Mucosa of descending colon (tissue), 3 donors: Measurements from ENCODE around the gene PNMA8C. TPM values are rescaled to one million over a fixed set of nuclear protein-coding genes. Genes with fewer than 3 reads are reported as not detected.

Source experiments
- ATAC-seq: fragments of 200-7000 bp; cut with Tn5 transposase; one replicate; pipeline ENCODE4 v1.9.1; 2020; ENCODE audit warnings: mild to moderate bottlenecking, moderate library complexity
- DNase-seq, 3 donors: peaks; one replicate each; pipeline ENCODE4 v3.0.0-alpha.2; 2020
- H3K36me3 ChIP-seq: fragments of 200-600 bp; one replicate; pipeline ENCODE4 v1.8.0; 2021; ENCODE audit warnings: low read depth, mild to moderate bottlenecking
- H3K4me1 ChIP-seq: fragments of 200-600 bp; one replicate; pipeline ENCODE4 v1.8.0; 2021; ENCODE audit warnings: low read depth, mild to moderate bottlenecking
- H3K4me3 ChIP-seq: fragments of 200-600 bp; one replicate; pipeline ENCODE4 v1.8.0; 2021; ENCODE audit warnings: mild to moderate bottlenecking
- H3K9me3 ChIP-seq: fragments of 200-600 bp; one replicate; pipeline ENCODE4 v1.8.0; 2021; ENCODE audit warnings: mild to moderate bottlenecking
- CTCF ChIP-seq: fragments of 200-600 bp; IDR thresholded peaks from one replicate; pipeline ENCODE4 v1.8.0; 2022; ENCODE audit warnings: antibody characterized with exemption, mild to moderate bottlenecking
- intact Hi-C, 2 donors: fragments of 100-400 bp; cut with DNase I in 1 of 2; cut with micrococcal nuclease in 1 of 2; formaldehyde crosslinking; loops; one replicate each; pipeline versions ENCODE4 v1.11.0 to v1.11.1; 2022; cut with DNase I, micrococcal nuclease
- total RNA-seq, 3 donors: library from RNA; stranded (reverse); fragmentation: NEBNext Ultra II Directional in 2 of 3; extraction: Animal tissue kit (Norgen Biotek cat#: 25700) in 2 of 3; gene quantifications; one replicate each; pipeline versions ENCODE4 v1.2.1 to v1.2.4, GENCODE V29; 2021 to 2023
- donor health status: DM: no; HTN: no; CAD: no; lungs with moderate emphysema.
- donor health status: DM: no; HTN: no; CAD: no.
- donor health status: DM: no; HTN: yes; CAD: no.

The PNMA8C gene
- total RNA-seq, 3 donors from 2014 or later: 0.57 TPM; not detected in 2

GRCh38 chr19:46431824-46432223, 3.1 kb upstream of the PNMA8C start:
- intact Hi-C loops: no loop called here
- DNase-seq (no peak), ATAC-seq (no peak)
- no peaks in the 10 kb centered on the region for H3K36me3 ChIP-seq
- no peaks in the 10 kb centered on the region for H3K9me3 ChIP-seq
- peaks cover 3% of the 10 kb centered on the region for H3K4me1 ChIP-seq
- no peak for TF ChIP-seq CTCF
- no peak overlapping the region for H3K4me3 ChIP-seq

GRCh38 chr19:46429999-46430398, 1.3 kb upstream of the PNMA8C start:
- TF ChIP-seq CTCF: no peak

GRCh38 chr19:46427518-46428045, 1.2 kb downstream of the PNMA8C start:
- H3K4me3 ChIP-seq: no peak overlapping the region
- intact Hi-C loops: no loop called here
- H3K9me3 ChIP-seq: no peaks in the 10 kb centered on the region
- TF ChIP-seq CTCF: no peak
- H3K4me1 ChIP-seq: peaks cover 3% of the 10 kb centered on the region
- ATAC-seq (no peak), DNase-seq (no peak)
- H3K36me3 ChIP-seq: no peaks in the 10 kb centered on the region

More at GRCh38 chr19:46429999-46430398, 1.3 kb upstream of the PNMA8C start:
- no peaks in the 10 kb centered on the region for H3K9me3 ChIP-seq
- intact Hi-C loops: no loop called here
- H3K4me1 ChIP-seq: peaks cover 3% of the 10 kb centered on the region
- H3K4me3 ChIP-seq: no peak overlapping the region
- DNase-seq (no peak), ATAC-seq (no peak)
- no peaks in the 10 kb centered on the region for H3K36me3 ChIP-seq

GRCh38 chr19:46426506-46427162, 2.1 kb downstream of the PNMA8C start:
- no peaks in the 10 kb centered on the region for H3K9me3 ChIP-seq
- intact Hi-C loops: no loop called here
- no peak overlapping the region for H3K4me3 ChIP-seq
- peaks cover 3% of the 10 kb centered on the region for H3K4me1 ChIP-seq
- DNase-seq (peak in 1 of 3 donors; percentile 29), ATAC-seq (peak; percentile 54)
- TF ChIP-seq CTCF: no peak
- H3K36me3 ChIP-seq: no peaks in the 10 kb centered on the region

- Histone ChIP-seq H3K9me3 (no peaks in the 10 kb centered on the region), H3K36me3 (no peaks in the 10 kb centered on the region), H3K4me3 (no peak overlapping the region), H3K4me1 (peaks cover 3% of the 10 kb centered on the region)
- ATAC-seq: peak; percentile 47
- TF ChIP-seq CTCF: no peak
- peak in 1 of 3 donors; percentile 59 for DNase-seq
- intact Hi-C loops: no loop called here
Measured at GRCh38 chr19:46426035-46426505, 2.7 kb downstream of the PNMA8C start.
